ENCODE measurements around the gene KLHDC7B.
"Not testable (repeated sequence)": the region's sequence is repeated elsewhere in the genome, so short reads cannot be mapped to it uniquely, and the experiment has no call there.

The KLHDC7B gene

GRCh38 chr22:50529897-50530579 lies 15.7 kb upstream of the KLHDC7B start, which contains the start of gene TYMP:
Gene TYMP, minus strand, starts transcription at chr22:50530012. Its CDS starts 303 bp downstream, at chr22:50529709.
- DNase-seq = peak; percentile 83

GRCh38 chr22:50530580-50530876 lies 15.2 kb upstream of the KLHDC7B start:
- no peak for DNase-seq

- peak; percentile 86 for DNase-seq
Observed at GRCh38 chr22:50530877-50531545, 14.7 kb upstream of the KLHDC7B start.

- peak; percentile 50 for DNase-seq
Observed at GRCh38 chr22:50531546-50531961, 14.1 kb upstream of the KLHDC7B start.

- peak; percentile 84 for DNase-seq
Observed at GRCh38 chr22:50531962-50532674, 13.6 kb upstream of the KLHDC7B start.

- no peak for DNase-seq
Observed at GRCh38 chr22:50532824-50533796, 12.6 kb upstream of the KLHDC7B start.

GRCh38 chr22:50533856-50534711 lies 11.6 kb upstream of the KLHDC7B start:
- peak; percentile 27 for DNase-seq

- DNase-seq = no peak
Observed at GRCh38 chr22:50535113-50535512, 10.6 kb upstream of the KLHDC7B start.

- DNase-seq = no peak
Observed at GRCh38 chr22:50536226-50536625, 9.5 kb upstream of the KLHDC7B start.

GRCh38 chr22:50537765-50538164 lies 7.9 kb upstream of the KLHDC7B start:
- DNase-seq = no peak

- no peak for DNase-seq
Observed at GRCh38 chr22:50540381-50540780, 5.3 kb upstream of the KLHDC7B start.

- DNase-seq = not testable (repeated sequence)
Observed at GRCh38 chr22:50541667-50542026, 4.1 kb upstream of the KLHDC7B start.

GRCh38 chr22:50542416-50542927 lies 3.2 kb upstream of the KLHDC7B start:
- DNase-seq = no peak

- DNase-seq = peak; percentile 77
Observed at GRCh38 chr22:50544078-50544745, 1.5 kb upstream of the KLHDC7B start.

GRCh38 chr22:50544746-50545253 lies 899 bp upstream of the KLHDC7B start:
- DNase-seq = no peak

GRCh38 chr22:50546326-50547262 lies 895 bp downstream of the KLHDC7B start:
- DNase-seq = no peak

GRCh38 chr22:50547263-50547985 lies 1.7 kb downstream of the KLHDC7B start:
- DNase-seq = no peak

- no peak for DNase-seq
Observed at GRCh38 chr22:50548040-50548920, 2.6 kb downstream of the KLHDC7B start.

All from femur (tissue), 1 donor.